Measurements from ENCODE around the gene GPC1.

Gene GPC1

DNA sequence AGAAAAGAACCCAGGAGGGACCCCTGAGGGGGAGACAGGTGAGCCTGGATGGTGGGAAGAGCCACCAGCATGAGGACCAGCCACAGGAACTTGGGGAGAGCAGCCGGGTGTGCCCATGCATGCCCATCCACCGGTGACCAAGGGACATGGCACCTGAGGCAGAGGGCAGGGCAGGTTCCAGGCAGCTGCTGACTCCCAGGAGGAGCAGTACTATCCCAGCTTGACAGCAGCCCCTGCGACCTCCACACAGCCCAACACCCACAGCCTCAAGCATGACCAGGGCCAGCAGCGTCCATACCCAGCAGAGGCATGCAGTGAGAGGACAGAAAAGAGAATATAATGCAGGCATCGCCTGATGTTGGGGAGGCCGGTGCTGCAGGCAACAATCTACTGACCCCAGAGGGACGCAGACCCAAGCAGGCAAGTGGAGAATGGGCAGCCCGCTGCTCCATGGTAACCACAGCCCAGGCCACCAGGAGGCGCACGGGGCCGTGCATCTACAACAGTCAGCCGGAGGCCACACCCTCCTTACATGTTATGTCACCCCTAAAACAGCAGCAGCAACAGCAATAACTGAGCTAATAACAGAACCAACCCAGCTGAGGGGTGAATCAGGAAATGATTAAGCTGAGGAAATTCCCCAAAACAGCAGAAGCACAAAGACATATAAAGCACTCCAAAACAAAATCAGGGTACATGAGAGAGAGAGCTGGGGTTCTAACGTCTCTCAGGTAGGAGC, 78.3 kb downstream of the GPC1 start:
- DNase-seq (ENCODE audit: low read depth): peak; percentile 64

DNA sequence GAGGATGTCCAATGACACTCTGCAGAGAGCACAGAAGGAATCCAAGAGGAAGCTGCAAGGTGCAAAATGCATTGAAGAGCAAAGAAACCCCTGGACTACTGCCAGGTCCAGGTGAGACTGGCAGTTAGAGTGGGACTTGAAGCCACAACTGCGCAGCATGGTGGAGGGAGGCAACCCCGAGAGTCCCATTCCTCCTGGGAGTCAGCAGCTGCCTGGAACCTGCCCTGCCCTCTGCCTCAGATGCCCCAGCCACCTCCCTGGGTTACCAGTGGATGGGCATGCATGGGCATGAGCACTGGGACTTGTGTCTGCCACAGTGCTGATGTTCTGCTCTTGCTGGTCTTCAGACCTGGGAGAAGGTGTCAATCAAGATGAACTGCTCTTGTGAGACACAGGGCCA, 79.2 kb downstream of the GPC1 start:
- no peak for DNase-seq (ENCODE audit: low read depth)

GRCh38 chr2:240517342-240517741, 81.9 kb downstream of the GPC1 start:
- no peak for DNase-seq (ENCODE audit: low read depth)
